Neural progenitor cell (in vitro differentiated cells): ENCODE measurements around the gene PLCB1. TPM values are rescaled to one million over a fixed set of nuclear protein-coding genes. Genes with fewer than 3 reads are reported as not detected.

Source experiments
- DNase-seq: peaks from one replicate; pipeline ENCODE4 v3.0.0-alpha.2; 2016; ENCODE audit warnings: low spot score
- H2AFZ ChIP-seq: fragments of 200-600 bp; sonication (generic); replicated peaks from 2 replicates; pipeline ENCODE4 v1.6.1; 2016; ENCODE audit warnings: antibody characterized with exemption
- H3F3A ChIP-seq: fragments of 200-600 bp; sonication (generic); 2 replicates; pipeline ENCODE4 v1.6.1; 2016; ENCODE audit warnings: antibody characterized with exemption, low read depth
- H3K27ac ChIP-seq: fragments of 200-600 bp; sonication (generic); 2 replicates; pipeline ENCODE4 v1.5.1; 2016; ENCODE audit warnings: mild to moderate bottlenecking
- H3K27me3 ChIP-seq: fragments of 200-600 bp; sonication (generic); 2 replicates; pipeline ENCODE4 v1.6.1; 2016; ENCODE audit warnings: mild to moderate bottlenecking, moderate library complexity
- H3K36me3 ChIP-seq: fragments of 200-600 bp; sonication (generic); 2 replicates; pipeline ENCODE4 v1.5.1; 2016
- H3K4me1 ChIP-seq: fragments of 200-600 bp; sonication (generic); 2 replicates; pipeline ENCODE4 v1.6.1; 2016; ENCODE audit warnings: mixed run types
- H3K4me2 ChIP-seq: fragments of 200-600 bp; sonication (generic); 2 replicates; pipeline ENCODE4 v1.6.1; 2016
- H3K4me3 ChIP-seq: fragments of 200-600 bp; sonication (generic); 2 replicates; pipeline ENCODE4 v1.5.1; 2016
- H3K79me2 ChIP-seq: fragments of 200-600 bp; sonication (generic); 2 replicates; pipeline ENCODE4 v1.6.1; 2016; ENCODE audit warnings: low read depth
- H3K9ac ChIP-seq: fragments of 200-600 bp; sonication (generic); 2 replicates; pipeline ENCODE4 v1.6.1; 2016
- H3K9me3 ChIP-seq: fragments of 200-600 bp; sonication (generic); 2 replicates; pipeline ENCODE4 v1.5.1; 2016; ENCODE audit warnings: low read depth
- H4K20me1 ChIP-seq: fragments of 200-600 bp; sonication (generic); 2 replicates; pipeline ENCODE4 v1.6.1; 2016; ENCODE audit warnings: low read depth
- H3K27ac Mint-ChIP-seq: 3 replicates; pipeline ENCODE4 v1.8.0; 2021; ENCODE audit warnings: mixed read lengths
- H3K27me3 Mint-ChIP-seq: 2 replicates; pipeline ENCODE4 v1.8.0; 2022; ENCODE audit warnings: low read depth, mild to moderate bottlenecking, inconsistent platforms, moderate library complexity, mixed read lengths; ENCODE audit not compliant: insufficient read depth
- H3K36me3 Mint-ChIP-seq: 3 replicates; pipeline ENCODE4 v1.8.0; 2021; ENCODE audit warnings: mixed read lengths
- H3K4me1 Mint-ChIP-seq: 3 replicates; pipeline ENCODE4 v1.8.0; 2021; ENCODE audit warnings: mixed read lengths
- H3K4me3 Mint-ChIP-seq: 3 replicates; pipeline ENCODE4 v1.8.0; 2021; ENCODE audit warnings: mild to moderate bottlenecking, moderate library complexity, mixed read lengths
- H3K9me3 Mint-ChIP-seq: 3 replicates; pipeline ENCODE4 v1.8.0; 2020; ENCODE audit warnings: mixed read lengths
- CTCF ChIP-seq: fragments of 200-600 bp; sonication (generic); IDR thresholded peaks from 2 replicates; pipeline ENCODE4 v1.5.1; 2017; ENCODE audit warnings: antibody characterized with exemption, mild to moderate bottlenecking
- EZH2 ChIP-seq: fragments of 200-600 bp; sonication (generic); IDR thresholded peaks from 2 replicates; pipeline ENCODE4 v1.6.1; 2017; ENCODE audit warnings: antibody characterized with exemption, mild to moderate bottlenecking, moderate library complexity
- EZH2phosphoT487 ChIP-seq: fragments of 200-600 bp; sonication (generic); IDR thresholded peaks from 2 replicates; pipeline ENCODE4 v1.6.1; 2017; ENCODE audit warnings: antibody characterized with exemption
- total RNA-seq: library from RNA; depleted of rRNA; stranded (reverse); fragments of >200 nt; gene quantifications from 2 replicates; pipeline ENCODE4 v1.2.3, GENCODE V29; 2015; ENCODE audit warnings: low replicate concordance

PLCB1 gene
- total RNA-seq, 1 donor from 2014 or later, result 30.2 TPM

DNA sequence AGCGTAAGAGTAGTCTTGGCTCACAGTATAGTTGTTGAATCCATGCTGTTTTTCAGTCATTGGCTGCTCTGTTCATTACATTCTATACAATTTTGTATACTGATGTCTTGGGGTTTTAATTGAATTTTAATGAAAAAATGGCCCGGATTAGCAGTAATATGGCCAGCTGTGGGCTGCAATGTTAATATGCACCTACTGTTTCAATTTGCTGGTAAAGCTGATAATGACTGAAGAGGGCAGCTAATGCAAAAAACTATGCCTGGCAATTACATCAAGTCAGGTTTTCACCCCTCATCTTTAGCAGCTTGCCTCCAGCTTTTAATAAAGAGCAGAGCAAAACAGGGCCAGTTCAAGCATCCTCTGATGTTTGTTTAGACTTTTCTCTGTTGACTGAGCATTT is 394.5 kb downstream of the PLCB1 start:
- Mint-ChIP-seq H3K9me3 (no peaks in the 10 kb centered on the region), H3K4me3 (no peak overlapping the region), H3K36me3 (no peaks in the 10 kb centered on the region), H3K27ac (no peak overlapping the region), H3K27me3 (no peaks in the 10 kb centered on the region), H3K4me1 (peaks cover 8% of the 10 kb centered on the region)
- no peak overlapping the region for H3K9ac ChIP-seq
- H3K27ac ChIP-seq, result no peak overlapping the region
- no peak overlapping the region for H2AFZ ChIP-seq
- H3K36me3 ChIP-seq, result no peaks in the 10 kb centered on the region
- no peaks in the 10 kb centered on the region for H3K27me3 ChIP-seq
- H4K20me1 ChIP-seq, result no peaks in the 10 kb centered on the region
- no peaks in the 10 kb centered on the region for H3F3A ChIP-seq
- H3K9me3 ChIP-seq, result no peaks in the 10 kb centered on the region
- no peak overlapping the region for H3K4me3 ChIP-seq
- TF ChIP-seq EZH2phosphoT487, result no peak
- TF ChIP-seq EZH2, result no peak
- TF ChIP-seq CTCF, result no peak
- H3K4me1 ChIP-seq, result no peaks in the 10 kb centered on the region
- no peak for DNase-seq
- H3K4me2 ChIP-seq, result no peak overlapping the region
- no peaks in the 10 kb centered on the region for H3K79me2 ChIP-seq

DNA sequence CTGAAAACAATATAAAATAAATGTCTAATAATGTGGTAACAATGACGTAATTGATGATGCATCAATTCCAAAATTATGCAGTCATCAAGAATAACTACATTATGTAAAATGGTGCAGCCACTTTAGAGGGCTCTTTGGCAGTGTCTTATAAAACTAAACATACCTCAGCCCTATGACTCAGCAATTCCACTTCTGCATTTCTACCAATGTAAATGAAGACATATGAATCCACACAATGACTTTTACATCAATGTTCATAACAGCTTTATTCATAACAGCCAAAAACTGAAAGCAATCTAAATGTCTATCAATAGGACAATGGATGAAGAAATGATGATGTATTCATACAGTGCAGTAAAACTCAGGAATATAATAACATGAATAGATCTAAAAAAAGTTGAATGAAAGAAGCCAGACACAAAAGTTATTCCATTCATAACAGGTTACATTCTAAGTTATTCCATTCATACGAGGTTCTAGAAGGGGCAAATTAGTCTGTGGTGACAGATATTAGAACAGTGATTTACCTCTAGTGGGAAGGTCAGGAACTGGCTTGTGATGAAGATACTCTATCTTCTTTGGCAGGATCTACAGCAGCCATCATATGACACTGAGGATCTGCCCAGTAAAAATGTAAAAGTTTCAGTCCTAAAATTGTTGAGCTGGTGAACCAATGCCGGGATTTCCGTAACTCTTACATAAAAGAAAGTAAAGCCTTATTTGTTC is 396.1 kb downstream of the PLCB1 start:
- no peaks in the 10 kb centered on the region for H3K27me3 Mint-ChIP-seq
- H2AFZ ChIP-seq, result no peak overlapping the region
- no peaks in the 10 kb centered on the region for H3K36me3 Mint-ChIP-seq
- H3K4me3 ChIP-seq, result no peak overlapping the region
- TF ChIP-seq EZH2 (no peak), EZH2phosphoT487 (no peak), CTCF (no peak)
- H3K4me1 Mint-ChIP-seq, result peaks cover 8% of the 10 kb centered on the region
- H3K4me3 Mint-ChIP-seq, result no peak overlapping the region
- H3K36me3 ChIP-seq, result no peaks in the 10 kb centered on the region
- no peak overlapping the region for H3K27ac Mint-ChIP-seq
- H3K4me1 ChIP-seq, result no peaks in the 10 kb centered on the region
- no peaks in the 10 kb centered on the region for H3K9me3 ChIP-seq
- H4K20me1 ChIP-seq, result no peaks in the 10 kb centered on the region
- H3K27me3 ChIP-seq, result no peaks in the 10 kb centered on the region
- no peak overlapping the region for H3K4me2 ChIP-seq
- no peak overlapping the region for H3K27ac ChIP-seq
- no peak for DNase-seq
- H3F3A ChIP-seq, result no peaks in the 10 kb centered on the region
- H3K9ac ChIP-seq, result no peak overlapping the region
- H3K9me3 Mint-ChIP-seq, result no peaks in the 10 kb centered on the region
- no peaks in the 10 kb centered on the region for H3K79me2 ChIP-seq

DNA sequence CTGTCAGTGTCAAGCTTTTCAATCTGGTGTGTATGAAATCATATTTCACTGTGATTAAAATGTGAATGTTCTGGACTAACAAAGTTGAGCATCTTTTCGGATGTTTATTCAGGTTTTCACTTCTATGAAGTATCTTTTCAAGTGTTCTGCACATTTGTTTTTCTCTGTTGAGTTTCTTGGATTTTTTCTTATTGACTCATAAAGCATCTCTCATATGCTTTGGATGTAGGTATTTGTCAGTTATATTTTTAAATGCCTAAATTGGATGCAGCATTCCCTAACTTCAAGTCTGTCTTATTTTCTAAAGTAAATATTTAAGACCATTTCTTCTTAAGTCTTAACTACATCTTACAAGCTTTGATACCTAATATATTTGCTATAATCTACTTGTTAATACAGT is 398.0 kb downstream of the PLCB1 start:
- H3K4me1 Mint-ChIP-seq, result peaks cover 6% of the 10 kb centered on the region
- H3K9ac ChIP-seq, result no peak overlapping the region
- no peak overlapping the region for H3K4me3 Mint-ChIP-seq
- no peak for DNase-seq
- no peak overlapping the region for H3K4me3 ChIP-seq
- TF ChIP-seq CTCF, result no peak
- no peak for TF ChIP-seq EZH2phosphoT487
- TF ChIP-seq EZH2, result no peak
- no peak overlapping the region for H2AFZ ChIP-seq
- H3K79me2 ChIP-seq, result no peaks in the 10 kb centered on the region
- no peaks in the 10 kb centered on the region for H3K36me3 ChIP-seq
- no peaks in the 10 kb centered on the region for H3K27me3 ChIP-seq
- peaks cover 3% of the 10 kb centered on the region for H3K4me1 ChIP-seq
- H3K36me3 Mint-ChIP-seq, result no peaks in the 10 kb centered on the region
- H3K27ac ChIP-seq, result no peak overlapping the region
- no peaks in the 10 kb centered on the region for H3F3A ChIP-seq
- no peaks in the 10 kb centered on the region for H3K9me3 ChIP-seq
- H3K27me3 Mint-ChIP-seq, result no peaks in the 10 kb centered on the region
- H3K27ac Mint-ChIP-seq, result no peak overlapping the region
- H3K9me3 Mint-ChIP-seq, result no peaks in the 10 kb centered on the region
- no peaks in the 10 kb centered on the region for H4K20me1 ChIP-seq
- H3K4me2 ChIP-seq, result no peak overlapping the region
